SK-N-SH treated with all-trans-retinoic acid at 6 μM for 48 hours (cell line): ENCODE results near the gene DUSP11.

ENCODE experiments used
- ATAC-seq: fragments of 200-7000 bp; cut with Tn5 transposase; 3 replicates; pipeline ENCODE4 v1.9.1; 2020; ENCODE audit warnings: mild to moderate bottlenecking, moderate library complexity
- ARNTL ChIP-seq: fragments of 450-650 bp; formaldehyde crosslinking; IDR thresholded peaks from 2 replicates; pipeline ENCODE4 v1.5.0; 2020; ENCODE audit warnings: low read depth, mild to moderate bottlenecking, moderate library complexity, borderline replicate concordance
- BACH2 ChIP-seq: fragments of 250-450 bp; sonication (Bioruptor Pico); IDR thresholded peaks from 2 replicates; pipeline ENCODE4 v1.9.0; 2021; ENCODE audit warnings: mild to moderate bottlenecking, borderline replicate concordance
- CSDC2 ChIP-seq: fragments of 250-450 bp; sonication (Bioruptor Pico); IDR thresholded peaks from 2 replicates; pipeline ENCODE4 v1.5.0; 2020; ENCODE audit warnings: mild to moderate bottlenecking, moderate library complexity
- CSRNP3 ChIP-seq: fragments of 250-450 bp; sonication (Bioruptor Pico); IDR thresholded peaks from 2 replicates; pipeline ENCODE4 v1.5.1; 2021; ENCODE audit warnings: mild to moderate bottlenecking, moderate library complexity
- GLIS3 ChIP-seq: fragments of 250-450 bp; sonication (Bioruptor Pico); IDR thresholded peaks from 2 replicates; pipeline ENCODE4 v1.5.0; 2020; ENCODE audit warnings: mild to moderate bottlenecking, moderate library complexity
- ISL1 ChIP-seq: fragments of 250-450 bp; sonication (Bioruptor Pico); IDR thresholded peaks from 2 replicates; pipeline ENCODE4 v2.1.2; 2022; ENCODE audit warnings: mild to moderate bottlenecking, moderate library complexity
- PATZ1 ChIP-seq: fragments of 250-450 bp; sonication (Bioruptor Pico); IDR thresholded peaks from 2 replicates; pipeline ENCODE4 v1.8.0; 2020; ENCODE audit warnings: mild to moderate bottlenecking, moderate library complexity, borderline replicate concordance
- PPARA ChIP-seq: fragments of 250-450 bp; sonication (Bioruptor Pico); IDR thresholded peaks from 2 replicates; pipeline ENCODE4 v1.5.0; 2020; ENCODE audit warnings: mild to moderate bottlenecking, borderline replicate concordance
- RARB ChIP-seq: fragments of 250-450 bp; sonication (Bioruptor Pico); IDR thresholded peaks from 2 replicates; pipeline ENCODE4 v1.8.0; 2021; ENCODE audit warnings: mild to moderate bottlenecking, moderate library complexity
- SNAI2 ChIP-seq: fragments of 250-450 bp; sonication (Bioruptor Pico); IDR thresholded peaks from 2 replicates; pipeline ENCODE4 v1.5.0; 2020; ENCODE audit warnings: mild to moderate bottlenecking, moderate library complexity
- TCF4 ChIP-seq: fragments of 250-450 bp; sonication (Bioruptor Pico); IDR thresholded peaks from 2 replicates; pipeline ENCODE4 v1.8.0; 2021; ENCODE audit warnings: mild to moderate bottlenecking, moderate library complexity, borderline replicate concordance
- TSHZ2 ChIP-seq: fragments of 250-450 bp; sonication (Bioruptor Pico); IDR thresholded peaks from 2 replicates; pipeline ENCODE4 v1.5.0; 2020; ENCODE audit warnings: mild to moderate bottlenecking, moderate library complexity
- ZC3H10 ChIP-seq: fragments of 250-450 bp; sonication (Bioruptor Pico); IDR thresholded peaks from 2 replicates; pipeline ENCODE4 v1.5.1; 2021; ENCODE audit warnings: mild to moderate bottlenecking, moderate library complexity
- ZFP3 ChIP-seq: fragments of 250-450 bp; sonication (Bioruptor Pico); IDR thresholded peaks from 2 replicates; pipeline ENCODE4 v1.5.0; 2020; ENCODE audit warnings: mild to moderate bottlenecking, moderate library complexity
- ZFP30 ChIP-seq: fragments of 450-650 bp; formaldehyde crosslinking; IDR thresholded peaks from 2 replicates; pipeline ENCODE4 v1.5.0; 2022; ENCODE audit warnings: mild to moderate bottlenecking, moderate library complexity
- ZNF565 ChIP-seq: fragments of 450-650 bp; formaldehyde crosslinking; conservative IDR thresholded peaks from 2 replicates; pipeline ENCODE4 v1.5.0; 2020; ENCODE audit warnings: low read depth, mild to moderate bottlenecking, moderate library complexity
- ZNF70 ChIP-seq: fragments of 450-650 bp; formaldehyde crosslinking; IDR thresholded peaks from 2 replicates; pipeline ENCODE4 v1.5.0; 2020; ENCODE audit warnings: mild to moderate bottlenecking, moderate library complexity
- ZNF8 ChIP-seq: fragments of 450-650 bp; formaldehyde crosslinking; IDR thresholded peaks from 2 replicates; pipeline ENCODE4 v1.5.0; 2020; ENCODE audit warnings: mild to moderate bottlenecking, moderate library complexity
- TF ChIP-seq, protein P1 (sequence below): fragments of 250-450 bp; sonication (Bioruptor Pico); IDR thresholded peaks from 2 replicates; pipeline ENCODE4 v1.5.1; 2020; ENCODE audit warnings: low read depth, mild to moderate bottlenecking, moderate library complexity

Gene DUSP11

DNA sequence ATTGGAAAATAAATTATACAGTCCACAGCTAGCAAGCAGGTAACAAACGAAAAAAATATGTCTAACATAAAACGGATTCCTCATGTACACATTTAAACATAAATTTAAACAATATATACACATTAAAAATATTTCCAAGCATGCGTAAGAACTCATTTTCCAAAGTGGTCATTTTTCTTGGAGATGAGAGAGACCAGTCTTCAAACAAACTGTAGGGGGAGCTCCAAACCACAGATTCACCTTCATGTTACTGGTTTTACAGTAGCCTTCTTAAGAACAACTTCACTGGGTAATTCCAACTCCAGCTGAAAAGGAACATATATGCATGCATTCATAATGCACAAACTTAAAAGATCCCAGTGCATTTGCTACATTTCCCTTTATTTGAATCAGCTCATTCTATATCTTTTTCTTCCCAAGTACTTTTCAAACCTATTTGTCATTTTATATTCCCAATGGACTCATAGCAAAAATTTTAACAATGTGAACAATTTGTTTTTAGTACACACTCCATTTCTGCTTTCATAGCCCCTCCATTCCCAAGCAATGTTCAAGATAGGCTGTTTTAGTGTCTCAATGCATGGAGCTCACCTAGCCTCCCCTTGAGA is 44.1 kb upstream of the DUSP11 start:
- no peak for TF ChIP-seq ZFP3 (CRISPR knock-in tag)
- TF ChIP-seq, protein P1, sequence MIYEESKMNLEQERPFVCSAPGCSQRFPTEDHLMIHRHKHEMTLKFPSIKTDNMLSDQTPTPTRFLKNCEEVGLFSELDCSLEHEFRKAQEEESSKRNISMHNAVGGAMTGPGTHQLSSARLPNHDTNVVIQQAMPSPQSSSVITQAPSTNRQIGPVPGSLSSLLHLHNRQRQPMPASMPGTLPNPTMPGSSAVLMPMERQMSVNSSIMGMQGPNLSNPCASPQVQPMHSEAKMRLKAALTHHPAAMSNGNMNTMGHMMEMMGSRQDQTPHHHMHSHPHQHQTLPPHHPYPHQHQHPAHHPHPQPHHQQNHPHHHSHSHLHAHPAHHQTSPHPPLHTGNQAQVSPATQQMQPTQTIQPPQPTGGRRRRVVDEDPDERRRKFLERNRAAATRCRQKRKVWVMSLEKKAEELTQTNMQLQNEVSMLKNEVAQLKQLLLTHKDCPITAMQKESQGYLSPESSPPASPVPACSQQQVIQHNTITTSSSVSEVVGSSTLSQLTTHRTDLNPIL: no peak
- no peak for TF ChIP-seq ISL1 (CRISPR knock-in tag)
- TF ChIP-seq CSRNP3 (CRISPR knock-in tag): no peak
- TF ChIP-seq PATZ1 (CRISPR knock-in tag): no peak
- no peak for TF ChIP-seq RARB (CRISPR knock-in tag)
- TF ChIP-seq ZNF8 (CRISPR knock-in tag): no peak
- TF ChIP-seq GLIS3 (CRISPR knock-in tag): no peak
- ATAC-seq: peak; percentile 59

GRCh38 chr2:73823416-73823815 is 43.5 kb upstream of the DUSP11 start:
- ATAC-seq: no peak

DNA sequence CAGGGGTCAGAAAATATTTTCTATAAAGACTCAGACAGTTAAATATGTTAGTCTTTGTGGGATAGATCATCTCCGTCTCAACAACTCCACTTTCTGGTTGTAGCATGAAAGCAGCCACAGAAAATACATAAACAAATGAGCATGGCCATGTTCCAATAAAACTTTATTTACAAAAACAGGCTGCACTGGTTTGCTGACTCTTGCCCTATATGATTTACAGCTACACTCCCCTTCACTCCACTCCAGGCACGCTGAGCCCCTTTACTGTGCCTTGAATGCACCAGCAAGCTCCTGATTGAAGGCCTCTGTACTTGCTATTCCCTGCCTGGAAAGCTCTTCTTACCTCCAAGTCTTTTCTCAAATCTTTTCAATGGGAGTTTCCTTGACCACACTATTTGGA is 43.1 kb upstream of the DUSP11 start:
- no peak for ATAC-seq
- TF ChIP-seq ZNF8 (CRISPR knock-in tag) (no peak), GLIS3 (CRISPR knock-in tag) (no peak), BACH2 (CRISPR knock-in tag) (no peak), ZNF70 (CRISPR knock-in tag) (no peak), PPARA (no peak), TCF4 (CRISPR knock-in tag) (no peak), TSHZ2 (CRISPR knock-in tag) (no peak), ZFP30 (CRISPR knock-in tag) (no peak)
- TF ChIP-seq, protein P1: no peak

More at GRCh38 chr2:73823416-73823815, 43.5 kb upstream of the DUSP11 start:
- TF ChIP-seq, protein P1: no peak
- no peak for TF ChIP-seq ZFP3 (CRISPR knock-in tag)
- TF ChIP-seq ZNF565: no peak
- TF ChIP-seq SNAI2 (CRISPR knock-in tag): no peak
- TF ChIP-seq CSDC2: no peak
- no peak for TF ChIP-seq ARNTL (CRISPR knock-in tag)
- no peak for TF ChIP-seq RARB (CRISPR knock-in tag)
- no peak for TF ChIP-seq ZNF70 (CRISPR knock-in tag)
- TF ChIP-seq PPARA: no peak
- no peak for TF ChIP-seq PATZ1 (CRISPR knock-in tag)
- no peak for TF ChIP-seq ZFP30 (CRISPR knock-in tag)
- no peak for TF ChIP-seq ZNF8 (CRISPR knock-in tag)
- TF ChIP-seq BACH2 (CRISPR knock-in tag): no peak
- no peak for TF ChIP-seq ZC3H10 (CRISPR knock-in tag)
- no peak for TF ChIP-seq CSRNP3 (CRISPR knock-in tag)
- TF ChIP-seq, all 23 proteins: peak for 0
